Breast epithelium (tissue), 3 donors: Measurements from ENCODE around the gene UTP18.

Source experiments
- POLR2A ChIP-seq: fragments of 450-650 bp; IDR thresholded peaks from one replicate; pipeline ENCODE4 v1.6.1; 2016; ENCODE audit warnings: antibody characterized with exemption, mild to moderate bottlenecking, moderate library complexity
- POLR2AphosphoS5 ChIP-seq, 3 donors: sonication (generic); formaldehyde crosslinking; IDR thresholded peaks; one replicate each; pipeline ENCODE4 v1.6.1; 2017; ENCODE audit warnings: antibody characterized with exemption in 3 of 3
- TF ChIP-seq, protein P1 (sequence below), 3 donors: fragments of 450-650 bp; IDR thresholded peaks; one replicate each; pipeline ENCODE4 v1.5.1; 2016 to 2017; ENCODE audit warnings: antibody characterized with exemption in 3 of 3, mild to moderate bottlenecking in 3 of 3, moderate library complexity in 3 of 3

DNA sequence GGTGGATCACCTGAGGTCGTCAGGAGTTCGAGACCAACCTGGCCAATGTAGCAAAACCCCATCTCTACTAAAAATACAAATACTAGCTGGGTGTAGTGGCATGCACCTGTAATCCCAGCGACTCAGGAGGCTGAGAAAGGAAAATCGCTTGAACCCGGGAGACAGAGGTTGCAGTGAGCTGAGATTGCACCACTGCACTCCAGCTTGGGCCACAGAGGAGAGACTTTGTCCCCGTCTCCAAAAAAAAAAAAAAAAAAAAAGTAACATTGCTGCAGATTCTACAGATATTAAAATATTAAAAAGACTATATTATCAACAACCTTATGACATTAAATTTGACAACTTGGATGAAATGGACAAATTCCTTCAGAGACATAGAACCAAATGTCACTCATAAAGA is 26.2 kb upstream of the UTP18 start:
- TF ChIP-seq, protein P1, sequence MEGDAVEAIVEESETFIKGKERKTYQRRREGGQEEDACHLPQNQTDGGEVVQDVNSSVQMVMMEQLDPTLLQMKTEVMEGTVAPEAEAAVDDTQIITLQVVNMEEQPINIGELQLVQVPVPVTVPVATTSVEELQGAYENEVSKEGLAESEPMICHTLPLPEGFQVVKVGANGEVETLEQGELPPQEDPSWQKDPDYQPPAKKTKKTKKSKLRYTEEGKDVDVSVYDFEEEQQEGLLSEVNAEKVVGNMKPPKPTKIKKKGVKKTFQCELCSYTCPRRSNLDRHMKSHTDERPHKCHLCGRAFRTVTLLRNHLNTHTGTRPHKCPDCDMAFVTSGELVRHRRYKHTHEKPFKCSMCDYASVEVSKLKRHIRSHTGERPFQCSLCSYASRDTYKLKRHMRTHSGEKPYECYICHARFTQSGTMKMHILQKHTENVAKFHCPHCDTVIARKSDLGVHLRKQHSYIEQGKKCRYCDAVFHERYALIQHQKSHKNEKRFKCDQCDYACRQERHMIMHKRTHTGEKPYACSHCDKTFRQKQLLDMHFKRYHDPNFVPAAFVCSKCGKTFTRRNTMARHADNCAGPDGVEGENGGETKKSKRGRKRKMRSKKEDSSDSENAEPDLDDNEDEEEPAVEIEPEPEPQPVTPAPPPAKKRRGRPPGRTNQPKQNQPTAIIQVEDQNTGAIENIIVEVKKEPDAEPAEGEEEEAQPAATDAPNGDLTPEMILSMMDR (IDR thresholded peaks at IDR 0.05) = no peak
- TF ChIP-seq POLR2A (no peak), POLR2AphosphoS5 (IDR thresholded peaks at IDR 0.05) (no peak)
